GM19023 (cell line): ENCODE measurements around the gene CACNA1C.
"Not testable (repeated sequence)": the region's sequence is repeated elsewhere in the genome, so short reads cannot be mapped to it uniquely, and the experiment has no call there.

Experiments used
- ATAC-seq: cut with Tn5 transposase; IDR thresholded peaks from one replicate; pipeline ENCODE4 v1.9.1; 2021; ENCODE audit warnings: mild to moderate bottlenecking, moderate library complexity; ENCODE audit not compliant: unreplicated experiment

Gene CACNA1C

GRCh38 chr12:2110127-2110526 lies 57.3 kb downstream of the CACNA1C start:
- no peak for ATAC-seq

- no peak for ATAC-seq
Measured at GRCh38 chr12:2110849-2111566, 58.2 kb downstream of the CACNA1C start.

DNA sequence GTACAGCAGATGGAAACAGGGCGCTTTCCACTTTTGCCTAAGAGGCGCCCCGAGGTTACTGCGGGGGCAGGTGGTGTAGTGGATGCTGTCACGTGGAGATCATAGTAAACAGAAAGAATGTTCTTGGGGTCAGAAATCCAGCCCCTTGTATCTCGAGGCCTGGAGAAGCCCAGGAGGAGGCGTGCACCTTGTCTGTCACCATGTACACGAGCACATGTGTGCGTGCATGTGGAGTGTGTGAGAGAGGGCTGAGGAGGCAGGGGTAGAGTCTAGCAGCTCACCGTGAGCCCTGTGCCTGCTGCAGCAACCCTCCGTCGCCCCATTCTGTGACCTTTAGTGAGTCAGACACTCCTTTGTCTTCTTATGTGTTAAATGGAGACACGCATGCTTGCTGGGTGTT lies 59.0 kb downstream of the CACNA1C start:
- no peak for ATAC-seq

DNA sequence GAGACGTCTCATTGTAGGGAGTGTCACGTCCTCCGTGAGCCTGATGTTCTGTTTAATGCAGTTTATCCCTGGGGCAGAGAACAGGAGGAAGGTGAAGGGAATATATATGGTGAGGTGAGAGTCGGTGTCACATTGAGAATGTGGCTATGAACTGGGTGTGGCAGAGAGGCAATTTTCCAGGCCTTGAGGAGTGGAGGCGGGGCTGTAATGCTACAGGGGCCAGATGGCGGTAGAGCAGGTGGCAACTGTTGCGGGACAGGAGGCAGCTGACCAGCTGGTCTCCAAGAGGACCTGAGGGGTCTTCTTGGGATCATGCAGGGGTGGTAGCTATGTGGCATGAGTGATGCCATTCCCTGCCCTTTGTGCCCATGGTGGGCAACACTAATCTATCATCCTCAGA lies 59.6 kb downstream of the CACNA1C start:
- no peak for ATAC-seq

- no peak for ATAC-seq
Measured at GRCh38 chr12:2113119-2113912, 60.5 kb downstream of the CACNA1C start.

DNA sequence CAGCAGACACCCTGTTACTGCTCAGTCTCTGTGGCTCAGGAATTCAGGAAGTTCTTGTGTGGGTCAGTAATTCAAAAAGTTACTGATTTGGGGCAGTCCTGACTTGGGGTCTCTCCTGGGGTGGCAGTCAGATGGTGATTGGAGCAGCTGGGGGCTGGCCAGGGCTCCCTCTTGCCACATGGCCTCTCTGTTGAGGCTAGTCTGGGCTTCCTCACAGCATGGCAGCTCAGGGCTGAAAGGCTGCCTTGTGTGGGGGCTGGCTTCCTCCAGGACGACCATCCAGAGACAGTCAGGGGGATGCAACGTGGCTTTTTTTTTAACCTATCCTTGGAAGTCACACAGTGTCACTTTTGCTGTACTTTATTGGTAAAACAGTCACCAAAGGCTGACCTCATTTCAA lies 61.3 kb downstream of the CACNA1C start:
- no peak for ATAC-seq

DNA sequence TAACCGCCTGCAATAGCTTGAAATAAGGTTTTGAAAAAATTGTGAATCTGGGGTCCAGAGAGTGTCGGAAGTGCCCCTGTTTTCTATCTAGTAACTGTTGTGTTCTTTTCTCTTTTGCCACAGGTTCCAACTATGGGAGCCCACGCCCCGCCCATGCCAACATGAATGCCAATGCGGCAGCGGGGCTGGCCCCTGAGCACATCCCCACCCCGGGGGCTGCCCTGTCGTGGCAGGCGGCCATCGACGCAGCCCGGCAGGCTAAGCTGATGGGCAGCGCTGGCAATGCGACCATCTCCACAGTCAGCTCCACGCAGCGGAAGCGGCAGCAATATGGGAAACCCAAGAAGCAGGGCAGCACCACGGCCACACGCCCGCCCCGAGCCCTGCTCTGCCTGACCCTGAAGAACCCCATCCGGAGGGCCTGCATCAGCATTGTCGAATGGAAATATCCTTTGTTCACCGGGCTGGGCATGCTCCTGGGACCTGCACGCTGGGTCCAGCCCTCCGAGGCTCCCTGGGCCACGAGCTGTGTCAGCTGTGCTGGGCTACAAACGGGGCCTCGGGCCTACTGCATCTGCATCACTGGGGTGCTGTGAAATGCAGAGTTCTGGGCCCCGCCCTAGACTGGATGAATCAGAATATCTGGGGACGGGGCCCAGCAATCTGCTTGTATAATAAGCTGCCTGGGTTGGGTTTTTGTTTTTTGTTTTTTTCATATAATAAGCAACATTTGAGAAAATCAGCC lies 62.5 kb downstream of the CACNA1C start:
- ATAC-seq = no peak

- ATAC-seq = no peak
Measured at GRCh38 chr12:2117541-2117940, 64.8 kb downstream of the CACNA1C start.

DNA sequence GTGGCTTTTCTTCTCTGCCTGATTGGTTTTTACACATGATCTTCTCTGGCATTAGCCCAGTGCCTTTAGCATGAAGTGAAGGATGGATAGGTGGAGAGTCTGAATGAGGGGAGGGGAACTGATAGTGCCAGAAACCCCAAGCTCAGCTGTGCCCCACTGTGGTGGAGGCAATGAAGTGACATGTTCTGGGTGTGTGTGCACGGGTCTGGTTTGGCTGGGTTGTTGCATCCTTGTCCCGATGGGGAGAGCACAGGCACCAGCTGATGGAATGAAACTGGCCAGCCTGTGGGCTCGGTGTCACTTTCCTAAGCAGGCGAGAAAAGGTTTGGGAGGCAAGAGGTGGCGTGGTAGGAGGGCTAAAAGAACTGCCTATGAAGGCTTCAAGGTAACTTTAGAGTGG lies 65.3 kb downstream of the CACNA1C start:
- ATAC-seq = no peak

DNA sequence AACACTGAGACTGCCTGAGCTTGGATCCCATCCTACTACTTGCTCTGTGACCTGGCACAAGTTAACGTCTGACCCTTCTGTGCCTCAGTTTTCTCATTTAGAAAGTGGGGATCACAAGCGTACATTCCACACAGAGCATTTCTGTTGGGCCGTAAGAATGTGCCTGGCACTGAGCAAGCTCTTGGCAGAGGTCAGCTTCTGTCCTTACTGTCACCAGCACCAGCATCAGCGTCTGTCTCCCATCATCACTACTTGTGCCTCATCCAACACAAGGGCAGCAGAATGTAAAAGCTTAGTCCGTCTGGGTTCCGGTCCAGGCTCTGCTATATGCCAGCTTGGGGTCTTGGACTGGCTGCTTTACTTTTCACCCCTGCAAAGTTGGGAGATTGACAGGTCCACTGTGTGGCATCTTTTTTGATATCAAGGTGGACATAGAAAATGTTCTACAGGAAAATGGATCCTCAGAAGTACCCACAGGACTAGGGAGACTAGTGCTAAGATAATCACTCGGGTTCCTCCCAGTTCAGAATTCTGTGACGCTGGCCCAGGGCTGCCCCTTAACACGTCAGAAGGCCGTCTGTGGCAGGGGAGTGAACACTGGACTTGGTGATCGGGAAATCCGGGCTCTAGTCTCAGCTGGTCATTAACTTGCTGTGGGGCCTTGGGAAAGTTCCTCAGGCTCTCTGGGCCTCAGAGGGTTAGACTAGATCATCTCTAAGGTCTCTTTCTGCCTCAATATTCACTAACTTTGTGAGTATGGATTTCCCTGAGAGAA lies 65.9 kb downstream of the CACNA1C start:
- ATAC-seq = no peak

DNA sequence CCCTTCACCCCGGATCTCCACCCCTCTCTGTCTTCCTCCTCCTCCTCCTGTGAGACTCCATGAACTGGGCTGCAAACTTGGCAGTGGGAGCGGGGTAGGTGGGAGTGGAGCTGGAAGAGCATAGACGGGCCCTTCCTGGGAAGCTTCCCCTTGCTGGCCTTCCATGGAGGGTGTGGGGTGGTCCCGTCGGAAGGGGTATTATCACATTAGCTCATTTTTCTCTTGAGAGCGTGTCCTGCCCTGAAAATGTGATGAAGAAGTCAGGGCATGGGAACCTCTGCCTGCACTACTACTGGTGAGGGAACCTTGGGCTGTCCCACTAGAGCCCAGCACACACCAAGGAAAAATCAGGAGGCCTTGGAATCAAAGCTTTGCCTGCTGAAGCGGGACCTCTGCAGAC lies 66.5 kb downstream of the CACNA1C start:
- no peak for ATAC-seq

DNA sequence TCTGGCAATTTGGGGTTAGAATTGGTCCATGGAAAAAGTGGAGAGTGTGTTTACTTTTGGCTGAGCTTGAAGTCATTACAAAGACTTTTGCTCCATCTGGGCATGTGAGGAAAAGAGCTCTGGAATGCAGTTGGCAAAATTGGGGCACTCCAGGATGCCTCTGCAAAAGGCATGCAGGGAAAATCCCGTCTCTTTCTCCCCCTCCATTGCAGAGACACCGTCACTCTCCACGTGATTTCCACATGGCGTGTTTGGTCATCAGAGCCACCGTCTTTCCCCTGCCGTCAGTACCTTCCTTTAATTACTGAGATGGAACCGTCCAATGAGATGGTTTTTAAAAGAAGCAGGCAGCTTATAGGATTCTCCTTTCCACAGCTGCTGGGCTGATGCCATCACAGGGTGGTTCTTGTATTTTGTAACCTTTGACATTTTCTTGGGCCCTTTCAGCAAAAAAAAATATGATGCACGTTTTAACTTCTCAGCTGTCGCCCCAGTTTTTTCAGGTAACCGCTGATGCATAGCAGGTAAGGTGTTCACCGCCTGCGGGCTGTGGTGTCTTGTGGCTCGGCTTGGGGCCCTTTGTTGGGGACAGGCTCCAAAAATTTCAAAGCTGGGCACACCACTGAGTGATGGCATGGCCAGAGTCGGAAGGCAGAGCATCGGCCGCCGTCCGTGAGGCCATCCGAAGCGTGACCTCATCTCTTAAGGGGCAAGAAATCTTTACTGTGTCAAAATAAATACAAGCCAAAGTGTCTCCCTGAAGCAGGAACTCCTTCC lies 68.4 kb downstream of the CACNA1C start:
- no peak for ATAC-seq

DNA sequence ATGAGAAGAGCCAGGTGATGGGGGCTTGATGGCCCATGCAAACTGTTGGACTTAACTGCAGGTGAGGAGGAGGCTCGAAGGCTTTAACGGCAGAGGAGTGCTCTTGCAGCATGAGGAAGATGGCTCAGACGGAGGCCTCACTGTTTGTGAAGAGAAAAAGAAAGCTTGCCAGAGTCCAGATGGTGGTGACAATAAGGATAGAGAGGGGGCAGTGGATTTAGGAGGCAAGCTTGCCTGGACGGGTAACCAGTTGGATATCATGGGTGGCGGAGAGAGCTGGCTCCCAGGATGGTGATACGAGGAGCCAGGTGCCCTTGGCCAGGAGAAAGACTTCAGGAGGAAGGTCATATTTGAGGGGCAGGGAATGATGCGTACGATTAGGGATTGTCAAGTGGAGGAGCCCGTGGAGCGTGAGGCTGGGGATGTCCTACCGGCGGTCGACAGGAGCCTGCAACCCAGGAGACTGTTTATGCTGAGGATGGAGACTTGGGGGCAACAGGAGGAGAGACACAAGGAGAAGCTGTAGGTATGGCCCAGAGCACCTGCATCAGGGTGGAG lies 71.8 kb downstream of the CACNA1C start:
- no peak for ATAC-seq

DNA sequence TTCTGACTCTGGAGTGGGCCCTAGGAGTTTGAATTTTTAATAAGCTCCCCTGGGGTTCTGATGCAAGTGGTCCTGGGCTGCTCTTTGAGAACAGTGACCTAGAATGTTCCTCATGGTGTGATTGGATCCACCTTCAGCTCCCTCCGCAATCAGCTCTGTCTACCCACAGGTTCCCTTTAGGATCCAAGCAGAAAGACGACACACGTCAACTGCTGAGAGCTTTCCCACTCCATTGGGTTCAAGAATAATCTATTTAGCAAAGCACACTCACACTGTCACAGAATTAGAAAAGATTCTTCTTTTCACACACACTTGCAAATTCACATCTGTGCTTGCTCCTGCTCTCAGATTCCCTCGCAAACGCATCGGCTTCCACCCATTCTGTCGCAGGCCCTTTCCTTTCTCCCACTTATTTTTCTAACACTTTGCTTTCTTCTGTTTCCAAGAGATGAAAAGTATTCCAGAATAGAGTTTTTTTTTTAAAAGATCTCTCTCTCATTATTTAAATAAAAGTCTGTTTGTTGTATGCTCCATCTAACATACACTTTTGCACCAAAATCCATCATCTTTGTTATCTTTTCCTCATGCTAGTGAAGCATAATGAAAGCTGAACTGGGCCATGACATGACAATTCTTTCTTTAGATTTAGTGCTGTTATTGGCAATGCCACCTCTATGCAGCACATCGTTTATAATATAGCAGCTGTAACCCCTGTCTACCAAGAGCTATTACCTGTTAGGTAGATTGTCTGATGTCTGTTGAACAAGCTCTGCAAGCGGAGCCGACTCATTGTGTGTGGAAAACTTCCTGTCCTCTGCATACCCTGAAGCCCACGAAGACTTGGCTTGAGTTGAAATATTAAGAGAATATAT lies 73.1 kb downstream of the CACNA1C start:
- ATAC-seq = no peak

GRCh38 chr12:2126676-2127406 lies 74.1 kb downstream of the CACNA1C start:
- ATAC-seq = no peak

GRCh38 chr12:2129076-2129475 lies 76.3 kb downstream of the CACNA1C start:
- no peak for ATAC-seq

DNA sequence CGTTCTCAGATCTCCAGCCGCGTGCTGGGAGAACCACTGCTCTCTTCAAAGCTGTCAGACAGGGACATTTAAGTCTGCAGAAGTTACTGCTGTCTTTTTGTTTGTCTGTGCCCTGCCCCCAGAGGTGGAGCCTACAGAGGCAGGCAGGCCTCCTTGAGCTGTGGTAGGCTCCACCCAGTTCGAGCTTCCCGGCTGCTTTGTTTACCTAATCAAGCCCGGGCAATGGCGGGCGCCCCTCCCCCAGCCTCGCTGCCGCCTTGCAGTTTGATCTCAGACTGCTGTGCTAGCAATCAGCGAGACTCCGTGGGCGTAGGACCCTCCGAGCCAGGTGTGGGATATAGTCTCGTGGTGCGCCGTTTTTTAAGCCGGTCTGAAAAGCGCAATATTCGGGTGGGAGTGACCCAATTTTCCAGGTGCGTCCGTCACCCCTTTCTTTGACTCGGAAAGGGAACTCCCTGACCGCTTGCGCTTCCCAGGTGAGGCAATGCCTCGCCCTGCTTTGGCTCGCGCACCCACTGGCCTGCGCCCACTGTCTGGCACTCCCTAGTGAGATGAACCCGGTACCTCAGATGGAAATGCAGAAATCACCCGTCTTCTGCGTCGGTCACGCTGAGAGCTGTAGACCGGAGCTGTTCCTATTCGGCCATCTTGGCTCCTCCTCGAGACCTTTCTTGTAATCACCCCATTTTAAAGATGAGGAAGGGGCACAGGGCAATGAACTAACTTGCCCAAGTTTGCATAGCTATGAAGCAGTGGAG lies 83.1 kb downstream of the CACNA1C start:
- not testable (repeated sequence) for ATAC-seq

GRCh38 chr12:2136901-2137300 lies 84.1 kb downstream of the CACNA1C start:
- ATAC-seq = no peak
